Heart right ventricle (tissue), 16 donors: ENCODE measurements around the gene KXD1. TPM values are rescaled to one million over a fixed set of nuclear protein-coding genes. Genes with fewer than 3 reads are reported as not detected.
A peak's percentile ranks its signal among the peaks of the same experiment; 100 is the strongest.

ENCODE experiments used
- ATAC-seq, 8 donors: fragments of 200-7000 bp; cut with Tn5 transposase; one replicate each; pipeline ENCODE4 v1.9.1; 2020; ENCODE audit warnings: mild to moderate bottlenecking in 8 of 8, moderate library complexity in 8 of 8, moderate number of reproducible peaks in 1 of 8
- DNase-seq, 2 donors: peaks; one replicate each; pipeline ENCODE4 v3.0.0-alpha.2; 2020
- H3K27ac ChIP-seq, 10 donors: fragments of 200-600 bp; sonication (generic) in 2 of 10; one replicate each; pipeline versions ENCODE4 v1.5.0 to v1.8.0; 2020 to 2022; ENCODE audit warnings: mild to moderate bottlenecking in 3 of 10
- H3K27me3 ChIP-seq, 7 donors: fragments of 200-600 bp; one replicate each; pipeline ENCODE4 v1.8.0; 2021 to 2022; ENCODE audit warnings: mild to moderate bottlenecking in 2 of 7
- H3K36me3 ChIP-seq, 9 donors: fragments of 200-600 bp; sonication (generic) in 1 of 9; one replicate each; pipeline versions ENCODE4 v1.5.0 to v1.8.0; 2020 to 2022; ENCODE audit warnings: mild to moderate bottlenecking in 2 of 9
- H3K4me1 ChIP-seq, 9 donors: fragments of 200-600 bp; sonication (generic) in 1 of 9; one replicate each; pipeline versions ENCODE4 v1.5.0 to v1.8.0; 2020 to 2022; ENCODE audit warnings: mild to moderate bottlenecking in 4 of 9
- H3K4me3 ChIP-seq, 10 donors: fragments of 200-600 bp; sonication (generic) in 2 of 10; one replicate each; pipeline versions ENCODE4 v1.5.0 to v1.8.0; 2020 to 2022; ENCODE audit warnings: mild to moderate bottlenecking in 7 of 10, moderate library complexity in 2 of 10
- H3K9me3 ChIP-seq, 11 donors: fragments of 200-600 bp in 10 of 11; sonication (generic) in 2 of 11; one replicate each; pipeline versions ENCODE4 v1.5.0 to v1.8.0; 2013 to 2022; ENCODE audit warnings: mild to moderate bottlenecking in 2 of 11, control low read depth in 1 of 11, moderate library complexity in 1 of 11
- CTCF ChIP-seq, 9 donors: fragments of 200-600 bp; sonication (generic) in 2 of 9; IDR thresholded peaks; one replicate each; pipeline versions ENCODE4 v1.5.0 to v1.8.0; 2021 to 2022; ENCODE audit warnings: antibody characterized with exemption in 9 of 9, mild to moderate bottlenecking in 5 of 9, moderate library complexity in 1 of 9
- WGBS, 2 donors: extraction: QIAGEN DNeasy Blood & Tissue Kit; methylation state at CpG; one replicate each; pipeline ENCODE4 v1.1.7; 2013; ENCODE audit warnings: inconsistent platforms in 1 of 2; 5-methylcytosine and 5-hydroxymethylcytosine counted together
- intact Hi-C, 10 donors: fragments of 100-400 bp; cut with DNase I; formaldehyde crosslinking; loops; one replicate each; pipeline versions ENCODE4 v1.11.1 to v1.14.2; 2022
- polyA plus RNA-seq, 2 donors: library from polyadenylated mRNA; stranded (reverse); fragments of 200-250 nt; gene quantifications; one replicate each; pipeline ENCODE4 v1.2.3, GENCODE V29; 2013
- total RNA-seq, 10 donors: library from RNA; stranded (reverse); fragmentation: NEBNext Ultra II Directional in 3 of 10; extraction: Animal tissue kit (Norgen Biotek cat#: 25700) in 3 of 10; gene quantifications; one replicate each; pipeline versions ENCODE4 v1.2.1 to v1.2.4, GENCODE V29; 2021 to 2023
- donor health status: Arrhythmogenic right ventricular cardiomyopathy.
- donor health status: ischemic (EF 13 %, LVEDD 7.1; RV severe dilation, severe dysfunction).
- donor health status: healthy with polysubstance abuse.
- donor health status: DM: no; HTN: yes; CAD: no.
- donor health status: DM: no; HTN: no; CAD: no.
- donor health status: ischemic (EF 25% LVEDD 6.9; RV normal size, moderate dysfunction).
- donor health status: ischemic (EF 25% LVEDD 5.7; RV mildly dilated, moderate dysfunction).
- donor health status: healthy.
- donor health status: DM: yes; HTN: yes; CAD: no.
- donor health status: Ischemic cardiomyopathy.
- donor health status: ischemic (EF 35%, LVEDD 5.7; RV mildly dilated, moderate dysfunction).
- donor health status: nonischemic (EF 11% LVEDD 7.7; RV severe dilation, severe dysfunction).
- donor health status: DM: yes; HTN: yes; CAD: no.
- donor health status: PGD.
- donor health status: ischemic (EF 29% LVEDD 5.4; RV normal size, mild dysfunction).
- donor health status: nonischemic (EF 23%, LVEDD 6.1; RV moderate dilation, normal function).

The KXD1 gene
- total and polyA plus RNA-seq, 12 donors = 35.6 to 88.6 (median 45.6) TPM

DNA sequence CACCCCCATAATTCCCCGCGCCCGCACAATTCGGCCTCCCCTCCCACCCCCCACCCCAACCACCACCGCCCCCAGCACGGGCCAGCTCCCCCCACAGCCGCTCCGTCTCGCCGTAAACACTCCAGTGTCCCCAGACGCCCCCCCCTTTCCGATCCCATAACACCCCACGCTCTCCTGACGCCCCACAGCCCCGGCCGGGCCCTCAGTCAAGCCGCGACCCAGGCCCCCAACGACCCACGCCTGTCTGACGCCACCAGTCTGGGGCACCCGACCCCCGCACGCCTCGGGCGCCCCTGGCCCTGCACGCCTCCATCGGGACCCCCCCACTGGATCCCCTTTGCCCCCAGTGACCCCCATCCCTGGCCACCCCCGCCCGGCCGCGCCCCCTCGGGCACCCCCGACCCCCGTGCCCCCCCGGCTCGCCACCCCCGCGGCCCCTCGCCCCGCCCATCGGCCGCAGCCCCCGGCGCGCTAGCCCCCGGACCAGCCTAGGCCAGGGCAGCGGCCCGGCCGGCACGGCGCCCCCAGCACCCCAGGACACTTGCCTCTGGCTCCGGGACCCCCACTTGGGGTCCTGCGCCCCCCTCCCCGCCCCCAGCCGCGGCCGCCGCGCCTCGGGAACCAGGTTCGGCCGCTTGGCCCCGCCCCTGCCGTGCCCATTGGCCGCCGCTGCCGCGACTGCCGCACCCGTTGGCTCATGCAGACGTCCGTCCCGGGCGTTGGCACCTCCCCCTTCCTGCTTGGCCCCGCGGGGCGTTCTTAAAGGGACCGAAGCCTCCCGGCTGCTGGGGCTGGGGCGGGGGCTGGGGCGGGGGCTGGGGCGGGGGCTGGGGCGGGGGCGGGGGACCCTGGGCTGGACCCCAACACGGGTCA is 14.5 kb upstream of the KXD1 start, which contains the start of gene FKBP8:
Gene FKBP8 (minus strand): TSS at position 633 of the 873 bp plus-strand sequence. CDS start 1,603 bp downstream, outside the sequence.
- Histone ChIP-seq H3K36me3 (peaks cover 0 to 35% (median 19%) of the 10 kb centered on the region in 9 donors), H3K4me1 (peaks cover 8 to 20% (median 16%) of the 10 kb centered on the region in 9 donors), H3K27me3 (no peaks in the 10 kb centered on the region), H3K9me3 (no peaks in the 10 kb centered on the region), H3K4me3 (peak within 1 kb of the TSS; percentile 26 to 85 (median 60)), H3K27ac (peak within 1 kb of the TSS; percentile 78 to 94 (median 90))
- intact Hi-C loops = loop anchor here in 2 of 10 donors (1.0 to 2.0 kb wide), 2 partner anchors 14 to 20 kb away; partner anchors contain the start of genes ELL (in 1 of the 2) and KXD1 (in 1 of the 2)
- WGBS, 2 donors = 0 to 1% methylated on average over 52 to 81 of the region's 86 CpGs
- DNase-seq = peak; percentile 94 to 96
- TF ChIP-seq CTCF (IDR thresholded peaks at IDR 0.05) = no peak
- peak; percentile 96 to 99 (median 98) for ATAC-seq

DNA sequence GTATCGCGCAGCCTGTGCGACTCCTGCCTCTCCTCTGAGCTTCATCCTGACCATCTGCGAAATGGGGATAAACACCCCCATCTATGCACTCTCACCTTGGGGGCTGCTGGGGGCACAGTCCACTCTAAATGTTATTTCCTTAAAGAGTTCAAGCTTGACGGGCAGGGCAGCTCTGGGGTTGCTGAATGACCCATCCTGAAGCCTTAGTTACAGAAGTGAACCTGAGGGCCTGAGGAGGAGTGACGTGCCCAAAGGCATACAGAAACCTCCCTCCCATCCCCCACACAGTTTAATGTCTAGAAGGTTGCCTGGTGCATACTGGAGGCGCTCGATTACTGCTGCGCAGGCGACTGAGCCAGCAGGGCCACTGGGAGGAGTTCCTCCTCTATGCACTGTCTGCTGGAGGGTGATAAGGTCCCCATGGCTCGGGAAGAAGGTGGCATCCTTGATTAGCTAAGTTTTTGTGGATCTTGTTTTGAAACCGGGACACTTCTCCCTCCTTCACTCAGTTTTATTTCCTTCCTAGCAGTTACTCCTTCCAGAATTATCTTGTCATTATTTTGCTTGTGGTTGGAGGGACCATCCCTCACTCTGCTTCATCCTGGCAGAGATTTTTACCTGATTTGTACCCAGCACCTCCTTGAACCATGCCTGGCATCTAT is 13.7 kb upstream of the KXD1 start:
- intact Hi-C loops = loop anchor here in 2 of 10 donors (1.0 to 2.0 kb wide), 2 partner anchors 13 to 21 kb away; partner anchors contain the start of genes ELL (in 1 of the 2) and KXD1 (in 1 of the 2)
- Histone ChIP-seq H3K4me3 (peak overlapping the region; percentile 26 to 85 (median 60)), H3K27me3 (no peaks in the 10 kb centered on the region), H3K4me1 (peaks cover 8 to 20% (median 16%) of the 10 kb centered on the region in 9 donors), H3K27ac (peak overlapping the region in 9 of 10 donors; percentile 78 to 94 (median 91)), H3K9me3 (no peaks in the 10 kb centered on the region), H3K36me3 (peaks cover 0 to 30% (median 16%) of the 10 kb centered on the region in 9 donors)
- ATAC-seq = peak; percentile 6 to 56 (median 39)
- DNase-seq = peak; percentile 33 to 44
- WGBS, 2 donors = 7 to 8% methylated on average over 12 of the region's 12 CpGs
- TF ChIP-seq CTCF (IDR thresholded peaks at IDR 0.05) = peak in 1 of 9 donors; percentile 24

- intact Hi-C loops = no loop called here
- Histone ChIP-seq H3K36me3 (no peaks in the 10 kb centered on the region), H3K9me3 (no peaks in the 10 kb centered on the region), H3K27ac (no peak overlapping the region), H3K27me3 (no peaks in the 10 kb centered on the region), H3K4me3 (no peak overlapping the region), H3K4me1 (no peaks in the 10 kb centered on the region)
- WGBS, 2 donors = 67 to 68% methylated on average over 6 of the region's 6 CpGs
- no peak for DNase-seq
- ATAC-seq = no peak
- TF ChIP-seq CTCF (IDR thresholded peaks at IDR 0.05) = no peak
Observed at GRCh38 chr19:18551631-18552030, 6.0 kb upstream of the KXD1 start.

GRCh38 chr19:18558202-18558555 is 509 bp downstream of the KXD1 start:
- H3K27ac ChIP-seq = peak overlapping the region; percentile 66 to 98 (median 95)
- no peak for ATAC-seq
- H3K4me3 ChIP-seq = peak overlapping the region; percentile 71 to 96 (median 87)
- TF ChIP-seq CTCF (IDR thresholded peaks at IDR 0.05) = no peak
- intact Hi-C loops = loop anchor here in 3 of 10 donors (5.0 kb wide), 2 partner anchors 36 to 81 kb away; partner anchors contain the start of gene ELL (in 3 of the 3)
- peaks cover 4 to 46% (median 28%) of the 10 kb centered on the region in 9 donors for H3K4me1 ChIP-seq
- H3K9me3 ChIP-seq = no peaks in the 10 kb centered on the region
- peaks cover 0 to 23% (median under 1%) of the 10 kb centered on the region in 9 donors for H3K36me3 ChIP-seq
- WGBS, 2 donors = 5 to 6% methylated on average over 11 of the region's 11 CpGs
- H3K27me3 ChIP-seq = no peaks in the 10 kb centered on the region
- no peak for DNase-seq
